Choroid plexus epithelial cell (primary cell): ENCODE measurements around the gene SETD1B.
A peak's percentile ranks its signal among the peaks of the same experiment; 100 is the strongest.

Source experiments
- DNase-seq: peaks from one replicate; pipeline ENCODE4 v3.0.0-alpha.2; 2010; ENCODE audit warnings: low read depth
- H3K4me3 ChIP-seq: 2 replicates; pipeline ENCODE4 v1.5.1; 2011; ENCODE audit warnings: low read depth, mild to moderate bottlenecking, control low read depth, low read length, moderate library complexity
- CTCF ChIP-seq: conservative IDR thresholded peaks from 2 replicates; pipeline ENCODE4 v1.5.1; 2011; ENCODE audit warnings: low read depth, mild to moderate bottlenecking, control low read depth, inconsistent platforms, low read length, moderate library complexity

SETD1B gene

GRCh38 chr12:121806546-121807423 lies 3.0 kb downstream of the SETD1B start:
- peak overlapping the region; percentile 63 for H3K4me3 ChIP-seq
- DNase-seq = peak; percentile 45
- no peak for TF ChIP-seq CTCF

DNA sequence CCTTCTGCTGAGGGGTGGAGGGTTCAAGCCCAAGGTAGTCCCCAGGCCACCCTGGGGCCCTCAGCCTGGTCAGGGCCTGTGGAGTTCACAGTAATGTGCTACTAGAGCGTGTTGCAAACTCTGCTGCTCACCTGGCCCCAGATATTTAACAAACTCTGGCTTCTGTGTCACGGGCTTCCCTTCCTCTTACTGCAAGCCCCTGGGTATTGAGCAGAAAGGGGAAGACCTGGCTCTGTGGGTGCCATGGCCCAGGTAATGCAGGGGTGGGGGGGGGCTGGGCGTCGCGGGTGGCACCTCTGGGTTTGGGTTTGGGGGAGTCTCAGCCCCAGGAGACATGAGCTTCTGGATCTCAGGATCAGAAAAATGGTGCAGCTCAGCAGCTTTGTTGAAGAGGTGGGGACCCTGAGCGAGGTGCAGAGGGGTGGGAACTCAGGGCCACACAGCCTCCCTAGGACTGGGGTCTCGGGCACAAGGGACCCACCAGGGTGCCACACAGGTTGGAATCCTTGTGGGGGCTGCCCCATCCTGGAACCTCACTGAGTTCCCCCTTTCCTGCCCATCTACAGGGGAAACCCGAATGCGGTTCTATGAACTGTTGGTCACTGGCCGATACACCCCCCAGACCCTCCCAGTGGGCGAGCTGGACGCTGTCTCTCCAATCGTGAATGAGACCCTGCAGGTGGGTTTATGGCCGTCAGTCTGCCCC lies 4.0 kb downstream of the SETD1B start:
- TF ChIP-seq CTCF = no peak
- no peak overlapping the region for H3K4me3 ChIP-seq
- DNase-seq = no peak

DNA sequence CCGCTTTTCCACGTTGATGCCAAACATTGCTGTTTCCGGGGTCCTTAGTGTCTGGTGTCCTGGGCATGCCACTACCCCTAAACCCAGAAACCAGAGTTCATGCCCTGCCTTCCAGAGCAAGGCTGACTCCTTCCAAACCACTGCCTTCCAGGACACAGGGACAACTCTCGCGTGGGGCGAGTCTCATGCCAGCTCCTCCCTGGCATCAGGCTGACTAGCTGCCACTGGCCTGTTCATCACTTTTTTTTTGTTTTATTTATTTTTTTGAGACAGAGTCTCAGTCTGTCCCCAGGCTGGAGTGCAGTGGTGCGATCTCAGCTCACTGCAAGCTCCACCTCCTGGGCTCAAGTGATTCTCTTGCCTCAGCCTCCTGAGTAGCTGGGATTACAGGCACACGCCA lies 4.8 kb downstream of the SETD1B start:
- H3K4me3 ChIP-seq = no peak overlapping the region
- no peak for DNase-seq
- TF ChIP-seq CTCF = no peak

- no peak for TF ChIP-seq CTCF
- no peak for DNase-seq
- no peak overlapping the region for H3K4me3 ChIP-seq
Observed at GRCh38 chr12:121809712-121810116, 5.9 kb downstream of the SETD1B start.

DNA sequence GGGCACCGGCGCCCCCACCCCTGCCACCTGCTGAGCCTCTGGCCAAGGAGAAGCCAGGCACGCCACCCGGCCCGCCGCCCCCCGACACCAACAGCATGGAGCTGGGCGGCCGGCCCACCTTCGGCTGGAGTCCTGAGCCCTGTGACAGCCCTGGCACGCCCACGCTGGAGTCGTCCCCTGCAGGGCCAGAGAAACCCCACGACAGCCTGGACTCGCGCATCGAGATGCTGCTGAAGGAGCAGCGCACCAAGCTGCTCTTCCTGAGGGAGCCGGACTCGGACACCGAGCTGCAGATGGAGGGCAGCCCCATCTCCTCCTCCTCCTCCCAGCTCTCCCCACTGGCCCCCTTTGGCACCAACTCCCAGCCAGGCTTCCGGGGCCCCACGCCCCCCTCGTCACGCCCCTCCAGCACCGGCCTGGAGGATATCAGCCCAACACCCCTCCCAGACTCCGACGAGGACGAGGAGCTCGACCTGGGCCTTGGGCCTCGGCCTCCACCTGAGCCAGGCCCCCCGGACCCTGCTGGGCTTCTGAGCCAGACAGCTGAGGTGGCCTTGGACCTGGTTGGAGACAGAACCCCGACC lies 6.5 kb downstream of the SETD1B start:
- DNase-seq = no peak
- no peak overlapping the region for H3K4me3 ChIP-seq
- no peak for TF ChIP-seq CTCF

DNA sequence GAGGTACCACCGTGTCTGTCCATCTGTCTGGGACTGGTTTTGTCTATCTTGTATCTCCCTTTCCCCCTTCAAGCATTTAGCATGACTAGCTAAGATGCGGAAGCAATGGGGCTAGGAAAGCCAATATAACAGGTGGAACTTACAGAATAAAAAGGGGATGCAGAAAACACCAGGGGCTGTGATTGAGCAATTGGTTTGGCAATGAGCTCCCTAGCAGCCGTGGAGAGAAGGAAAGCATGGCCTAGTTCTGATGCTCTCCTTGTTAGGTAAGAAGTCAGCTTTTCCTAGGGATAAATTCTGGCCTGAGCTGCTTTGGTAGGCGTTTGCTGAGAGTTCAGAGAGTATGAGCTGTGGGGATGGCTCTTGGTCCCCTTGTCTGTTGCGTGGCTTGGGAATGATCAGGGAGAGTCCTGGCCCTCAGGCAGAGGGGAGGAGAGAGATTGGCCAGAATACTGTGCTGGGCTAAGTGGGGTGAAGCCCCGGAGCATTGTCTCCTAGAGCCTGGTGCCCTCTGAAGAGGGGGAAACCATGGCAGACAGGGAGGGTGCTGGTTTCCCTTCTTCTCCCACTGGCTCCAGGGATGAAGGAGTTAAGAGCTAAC lies 7.1 kb downstream of the SETD1B start:
- no peak for DNase-seq
- H3K4me3 ChIP-seq = peak overlapping the region; percentile 67

More for the DNA sequence above, 7.1 kb downstream of the SETD1B start:
- TF ChIP-seq CTCF = no peak
